NCI-H69 (cell line): Measurements from ENCODE around the gene CLIP4.
A peak's percentile ranks its signal among the peaks of the same experiment; 100 is the strongest.
"Not testable (repeated sequence)": the region's sequence is repeated elsewhere in the genome, so short reads cannot be mapped to it uniquely, and the experiment has no call there.

ENCODE experiments used
- DNase-seq: peaks from one replicate; lab custom pipeline; 2025; lab: John Stamatoyannopoulos, UW

CLIP4 gene, protein sequence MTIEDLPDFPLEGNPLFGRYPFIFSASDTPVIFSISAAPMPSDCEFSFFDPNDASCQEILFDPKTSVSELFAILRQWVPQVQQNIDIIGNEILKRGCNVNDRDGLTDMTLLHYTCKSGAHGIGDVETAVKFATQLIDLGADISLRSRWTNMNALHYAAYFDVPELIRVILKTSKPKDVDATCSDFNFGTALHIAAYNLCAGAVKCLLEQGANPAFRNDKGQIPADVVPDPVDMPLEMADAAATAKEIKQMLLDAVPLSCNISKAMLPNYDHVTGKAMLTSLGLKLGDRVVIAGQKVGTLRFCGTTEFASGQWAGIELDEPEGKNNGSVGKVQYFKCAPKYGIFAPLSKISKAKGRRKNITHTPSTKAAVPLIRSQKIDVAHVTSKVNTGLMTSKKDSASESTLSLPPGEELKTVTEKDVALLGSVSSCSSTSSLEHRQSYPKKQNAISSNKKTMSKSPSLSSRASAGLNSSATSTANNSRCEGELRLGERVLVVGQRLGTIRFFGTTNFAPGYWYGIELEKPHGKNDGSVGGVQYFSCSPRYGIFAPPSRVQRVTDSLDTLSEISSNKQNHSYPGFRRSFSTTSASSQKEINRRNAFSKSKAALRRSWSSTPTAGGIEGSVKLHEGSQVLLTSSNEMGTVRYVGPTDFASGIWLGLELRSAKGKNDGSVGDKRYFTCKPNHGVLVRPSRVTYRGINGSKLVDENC

DNA sequence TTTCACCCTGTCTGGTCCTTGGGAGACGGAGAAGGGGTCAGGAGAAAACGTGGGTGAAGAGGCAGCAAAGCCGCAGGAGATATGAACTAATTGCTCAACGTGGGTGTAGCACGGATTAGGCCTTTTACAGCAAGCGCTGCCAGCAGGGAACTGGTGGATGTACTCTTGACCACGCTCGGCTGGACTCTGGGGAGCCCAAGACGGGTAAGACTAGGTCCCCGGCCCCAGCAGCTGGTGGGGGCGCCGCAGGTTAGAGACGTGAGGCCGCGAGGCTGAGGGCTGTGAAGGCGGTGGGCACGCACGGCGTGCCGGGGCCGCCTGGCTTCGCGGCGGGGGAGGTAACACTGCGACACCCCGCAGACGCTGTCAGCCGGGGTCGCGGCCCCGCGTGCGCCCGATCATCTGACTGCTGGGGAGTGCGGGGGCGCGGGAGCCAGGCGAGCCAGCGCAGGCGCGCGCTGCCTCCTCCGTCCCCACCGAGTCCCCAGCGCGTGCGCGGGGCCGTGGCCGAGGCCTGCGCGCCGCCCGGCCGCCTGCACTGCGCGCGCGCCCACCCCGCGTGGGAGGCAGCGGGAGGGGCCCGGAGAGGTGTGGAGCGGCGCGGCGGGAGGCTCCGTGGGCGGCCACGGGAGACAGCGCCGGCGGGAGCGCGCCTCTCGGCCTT, at the start of gene CLIP4:
TSS of gene CLIP4 (plus strand) at position 470 of the 664 bp plus-strand sequence. CDS start 5,974 bp downstream, outside the sequence.
- peak; percentile 75 for DNase-seq

DNA sequence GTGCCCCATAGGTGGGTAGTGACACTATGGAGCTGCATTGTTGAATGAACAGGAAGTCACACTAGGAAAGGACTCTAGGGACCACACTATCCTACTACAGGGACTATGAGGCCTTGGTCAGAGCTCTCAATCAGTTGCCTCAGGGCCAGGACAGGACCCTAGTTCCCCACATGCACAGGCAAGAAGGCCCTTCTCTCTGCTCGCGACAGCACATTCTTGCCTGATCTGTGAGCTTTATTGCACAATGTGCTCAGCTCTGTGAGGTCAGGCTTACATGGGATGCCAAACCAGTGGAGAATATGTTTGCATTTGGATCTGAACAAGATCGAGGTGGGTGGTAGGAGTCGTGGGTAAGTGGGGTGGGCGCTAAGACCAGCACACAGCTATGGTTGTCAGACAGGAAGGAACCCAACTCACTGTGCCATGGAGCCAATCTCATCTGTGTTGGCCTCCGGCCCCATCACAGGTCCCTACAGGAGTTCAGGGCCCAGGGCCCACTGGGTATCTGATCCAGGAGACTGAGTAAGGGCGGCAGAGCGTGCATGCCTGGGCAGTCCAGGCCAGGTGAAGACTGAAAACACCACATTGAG, 48.8 kb upstream of the CLIP4 start:
- no peak for DNase-seq

DNA sequence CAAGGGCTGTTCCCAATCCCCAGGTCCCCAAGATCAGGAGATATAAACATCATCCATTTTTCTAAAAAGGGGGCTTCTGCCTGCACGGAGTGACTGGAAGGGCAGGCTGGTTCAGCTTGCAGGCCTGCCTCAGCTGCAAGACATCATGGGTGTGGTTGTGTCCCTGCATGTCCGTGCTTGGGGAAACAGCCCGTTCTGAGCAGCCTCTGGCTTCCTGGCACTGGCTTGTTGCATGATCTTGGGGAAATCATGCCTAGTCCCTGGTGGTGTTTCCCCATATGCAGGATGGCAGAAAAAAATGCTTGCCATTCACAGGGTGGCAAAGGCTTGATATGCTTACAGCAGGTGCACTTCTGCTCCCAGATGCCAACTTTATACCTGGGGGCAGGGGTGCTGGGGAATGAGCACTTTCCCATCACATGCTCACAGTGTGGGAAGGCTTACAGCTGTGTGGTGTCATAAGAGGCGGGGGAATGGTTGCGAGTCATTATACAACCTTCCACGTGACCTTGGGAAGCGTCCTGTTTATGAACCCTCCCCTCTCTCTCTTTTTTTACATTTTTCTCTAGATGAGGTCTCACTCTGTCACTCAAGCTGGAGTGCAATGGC, 48.1 kb upstream of the CLIP4 start:
- DNase-seq: no peak

- peak; percentile 20 for DNase-seq
Measured at GRCh38 chr2:29068513-29068912, 46.7 kb upstream of the CLIP4 start.

- DNase-seq: no peak
Measured at GRCh38 chr2:29070526-29070925, 44.7 kb upstream of the CLIP4 start.

- DNase-seq: no peak
Measured at GRCh38 chr2:29071032-29071975, 43.9 kb upstream of the CLIP4 start.

GRCh38 chr2:29072251-29072650, 43.0 kb upstream of the CLIP4 start:
- DNase-seq: no peak

DNA sequence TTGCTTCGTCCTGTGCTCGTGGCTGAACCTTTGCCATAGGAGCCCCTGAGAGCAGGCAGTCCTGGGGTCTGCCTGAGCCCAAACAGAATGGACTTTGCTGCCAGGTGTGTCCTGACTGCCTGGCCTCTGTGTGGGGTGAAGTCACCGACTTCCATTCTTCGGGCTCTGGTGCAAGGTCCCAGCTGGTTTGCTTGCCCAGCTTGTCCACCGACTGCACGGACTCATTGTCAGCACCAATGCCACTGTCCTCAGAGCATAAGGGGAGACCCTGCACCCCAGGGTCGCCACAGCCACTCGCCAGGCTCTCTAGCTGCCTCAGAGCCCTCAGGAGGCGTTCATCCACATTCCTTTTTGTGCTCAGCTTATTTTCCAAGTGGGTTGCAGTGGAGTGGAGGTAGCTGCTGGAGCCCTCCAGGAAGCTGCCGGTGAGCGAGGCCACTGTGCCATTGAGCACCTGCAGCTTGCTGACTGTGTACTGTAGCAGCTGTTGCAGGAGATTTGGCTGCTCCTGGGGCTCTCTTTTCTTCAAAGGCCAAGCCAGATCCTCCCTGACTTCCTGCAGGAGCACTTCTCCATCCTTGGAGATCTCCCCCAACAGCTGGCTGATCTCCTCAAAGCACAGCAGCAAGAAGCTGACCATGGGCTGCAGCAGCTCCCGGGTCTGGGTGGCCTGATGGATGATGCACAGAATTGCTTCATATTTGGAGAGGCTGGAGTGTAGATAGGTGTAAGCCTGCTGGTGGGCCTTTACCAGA, 42.1 kb upstream of the CLIP4 start:
- no peak for DNase-seq

GRCh38 chr2:29073933-29074332, 41.3 kb upstream of the CLIP4 start:
- DNase-seq: no peak

DNA sequence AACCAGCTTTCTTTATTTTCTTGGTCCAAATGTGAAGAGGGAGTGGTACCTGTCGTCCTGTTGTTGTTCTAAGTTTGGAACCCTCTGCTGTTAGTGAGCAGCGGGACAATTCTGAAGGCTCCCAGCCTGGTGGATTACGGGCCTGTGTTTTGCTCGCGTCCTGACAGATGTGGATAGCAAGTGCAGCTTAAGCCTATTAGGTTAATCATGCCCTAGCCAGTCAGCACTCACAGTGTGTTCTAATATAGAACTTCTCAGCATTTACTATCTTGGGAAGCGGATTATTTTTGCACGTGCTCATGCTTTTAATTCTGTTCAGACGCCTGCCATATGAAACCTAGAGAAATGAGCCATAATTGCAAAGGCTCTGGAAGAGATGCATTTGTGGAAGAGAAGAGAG, 40.8 kb upstream of the CLIP4 start, which contains the start of gene PCARE:
TSS of gene PCARE (minus strand) at position 113 of the 400 bp plus-strand sequence. CDS start 262 bp downstream, outside the sequence.
- no peak for DNase-seq

GRCh38 chr2:29075894-29076705, 39.1 kb upstream of the CLIP4 start:
- DNase-seq: no peak

DNA sequence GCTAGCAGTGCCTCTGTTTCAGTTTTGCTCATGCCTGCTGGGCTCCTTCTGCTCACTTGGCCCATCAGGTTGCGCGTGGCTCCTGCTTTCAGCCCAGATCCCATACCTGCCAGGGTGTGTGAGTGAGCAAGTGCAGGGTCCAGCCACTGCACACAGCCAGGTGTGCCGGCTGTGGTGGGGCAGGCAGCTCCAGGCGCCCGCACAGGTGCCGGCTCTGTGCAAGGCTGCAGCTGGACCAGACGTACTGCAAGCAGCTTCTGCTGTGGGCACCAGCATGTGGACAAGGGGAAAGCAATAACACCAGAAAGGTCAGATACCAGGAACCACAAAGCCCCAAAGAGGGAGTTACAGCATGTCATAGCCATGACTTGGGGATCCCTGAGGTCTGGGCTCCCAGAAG, 35.3 kb upstream of the CLIP4 start:
- no peak for DNase-seq

GRCh38 chr2:29080886-29081743, 34.1 kb upstream of the CLIP4 start:
- no peak for DNase-seq

GRCh38 chr2:29082804-29083495, 32.3 kb upstream of the CLIP4 start:
- no peak for DNase-seq

- no peak for DNase-seq
Measured at GRCh38 chr2:29084554-29084953, 30.7 kb upstream of the CLIP4 start.

- not testable (repeated sequence) for DNase-seq
Measured at GRCh38 chr2:29090311-29090710, 24.9 kb upstream of the CLIP4 start.

DNA sequence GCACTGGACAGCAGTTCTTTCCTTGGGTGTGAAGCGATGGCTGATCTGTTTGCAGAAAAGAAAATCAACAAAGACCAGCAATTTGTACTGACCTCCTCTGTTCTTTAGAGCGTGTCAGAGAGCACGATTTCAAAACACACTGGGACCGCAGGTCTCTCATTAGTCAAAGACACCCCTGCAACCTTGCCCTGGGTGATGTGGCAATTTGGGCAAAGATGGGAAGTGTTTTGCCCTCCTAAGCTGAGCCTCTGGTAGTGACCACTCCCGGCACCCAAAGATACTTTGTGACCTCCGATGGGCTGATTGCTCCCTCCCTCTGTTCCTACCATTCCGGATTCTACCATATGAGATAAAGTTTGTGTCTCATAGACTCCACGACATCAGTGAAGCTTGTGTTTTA, 18.2 kb upstream of the CLIP4 start:
- no peak for DNase-seq
